WERI-Rb-1 (cell line): ENCODE measurements around the gene AHDC1.

Source experiments
- DNase-seq: peaks from one replicate; pipeline ENCODE4 v3.0.0-alpha.2; 2020
- H3K27ac ChIP-seq: fragments of 250-450 bp; sonication (Bioruptor Pico); 2 replicates; pipeline ENCODE4 v1.5.1; 2020; ENCODE audit warnings: mild to moderate bottlenecking, moderate library complexity
- H3K27me3 ChIP-seq: fragments of 250-450 bp; sonication (Bioruptor Pico); 2 replicates; pipeline ENCODE4 v1.5.1; 2021; ENCODE audit warnings: mild to moderate bottlenecking, low read depth, moderate library complexity; ENCODE audit not compliant: insufficient read depth, severe bottlenecking
- H3K36me3 ChIP-seq: fragments of 250-450 bp; sonication (Bioruptor Pico); 2 replicates; pipeline ENCODE4 v1.5.1; 2020; ENCODE audit warnings: mild to moderate bottlenecking, moderate library complexity
- H3K4me3 ChIP-seq: 2 replicates; pipeline ENCODE4 v1.5.1; 2011; ENCODE audit warnings: low read depth, mild to moderate bottlenecking, control low read depth, low read length
- H3K9me3 ChIP-seq: fragments of 250-450 bp; sonication (Bioruptor Pico); 2 replicates; pipeline ENCODE4 v1.5.1; 2021; ENCODE audit warnings: mild to moderate bottlenecking, moderate library complexity; ENCODE audit not compliant: severe bottlenecking
- CTCF ChIP-seq: IDR thresholded peaks from 2 replicates; pipeline ENCODE4 v1.5.1; 2011; ENCODE audit warnings: low read depth, mild to moderate bottlenecking, control low read depth, inconsistent platforms, low read length

Gene AHDC1

GRCh38 chr1:27598902-27599528 is 4.9 kb downstream of the AHDC1 start:
- Histone ChIP-seq H3K27ac (peak overlapping the region; percentile 94; the same call in 1 of the 2 replicates), H3K36me3 (peaks cover 3% of the 10 kb centered on the region; the same call in 1 of the 2 replicates), H3K9me3 (no peaks in the 10 kb centered on the region), H3K27me3 (no peaks in the 10 kb centered on the region), H3K4me3 (no peak overlapping the region)
- TF ChIP-seq CTCF: no peak
- peak; percentile 42 for DNase-seq

GRCh38 chr1:27598295-27598687 is 5.7 kb downstream of the AHDC1 start:
- no peak overlapping the region for H3K4me3 ChIP-seq
- H3K27ac ChIP-seq: peak overlapping the region; percentile 94
- H3K36me3 ChIP-seq: peaks cover 2% of the 10 kb centered on the region; the same call in 1 of the 2 replicates
- no peaks in the 10 kb centered on the region for H3K27me3 ChIP-seq
- TF ChIP-seq CTCF: no peak
- DNase-seq: peak; percentile 53
- H3K9me3 ChIP-seq: no peaks in the 10 kb centered on the region

GRCh38 chr1:27597516-27598294 is 6.2 kb downstream of the AHDC1 start:
- Histone ChIP-seq H3K4me3 (no peak overlapping the region), H3K27me3 (no peaks in the 10 kb centered on the region), H3K36me3 (no peaks in the 10 kb centered on the region), H3K27ac (peak overlapping the region; percentile 94), H3K9me3 (no peaks in the 10 kb centered on the region)
- no peak for TF ChIP-seq CTCF
- peak; percentile 31 for DNase-seq

GRCh38 chr1:27596986-27597385 is 7.0 kb downstream of the AHDC1 start:
- no peak for DNase-seq
- Histone ChIP-seq H3K4me3 (no peak overlapping the region), H3K27me3 (no peaks in the 10 kb centered on the region), H3K27ac (peak overlapping the region; percentile 94), H3K36me3 (no peaks in the 10 kb centered on the region), H3K9me3 (no peaks in the 10 kb centered on the region)
- TF ChIP-seq CTCF: no peak

GRCh38 chr1:27596261-27596660 is 7.7 kb downstream of the AHDC1 start:
- no peak for DNase-seq
- no peaks in the 10 kb centered on the region for H3K36me3 ChIP-seq
- no peak overlapping the region for H3K4me3 ChIP-seq
- peak overlapping the region; percentile 94 for H3K27ac ChIP-seq
- TF ChIP-seq CTCF: no peak
- H3K27me3 ChIP-seq: no peaks in the 10 kb centered on the region
- no peaks in the 10 kb centered on the region for H3K9me3 ChIP-seq
